Measurements from ENCODE around the gene VPS45.
"Not testable (repeated sequence)": the region's sequence is repeated elsewhere in the genome, so short reads cannot be mapped to it uniquely, and the experiment has no call there.

The VPS45 gene

GRCh38 chr1:150127868-150128267 is 60.3 kb downstream of the VPS45 start:
- DNase-seq (ENCODE audit: low read depth in 2 of 3, low spot score in 2 of 3): no peak

GRCh38 chr1:150132372-150132771 is 64.8 kb downstream of the VPS45 start:
- DNase-seq (ENCODE audit: low read depth in 2 of 3, low spot score in 2 of 3): no peak

GRCh38 chr1:150134537-150134936 is 67.0 kb downstream of the VPS45 start:
- no peak for DNase-seq (ENCODE audit: low read depth in 2 of 3, low spot score in 2 of 3)

GRCh38 chr1:150135400-150135799 is 67.8 kb downstream of the VPS45 start:
- not testable (repeated sequence) for DNase-seq (ENCODE audit: low read depth in 2 of 3, low spot score in 2 of 3)

- DNase-seq (ENCODE audit: low read depth in 2 of 3, low spot score in 2 of 3): no peak
Observed at GRCh38 chr1:150138044-150138443, 70.5 kb downstream of the VPS45 start.

- no peak for DNase-seq (ENCODE audit: low read depth in 2 of 3, low spot score in 2 of 3)
Observed at GRCh38 chr1:150141452-150141851, 73.9 kb downstream of the VPS45 start.

- DNase-seq (ENCODE audit: low read depth in 2 of 3, low spot score in 2 of 3): no peak
Observed at GRCh38 chr1:150142083-150142482, 74.5 kb downstream of the VPS45 start.

- no peak for DNase-seq (ENCODE audit: low read depth in 2 of 3, low spot score in 2 of 3)
Observed at GRCh38 chr1:150144606-150145005, 77.0 kb downstream of the VPS45 start.

- not testable (repeated sequence) for DNase-seq (ENCODE audit: low read depth in 2 of 3, low spot score in 2 of 3)
Observed at GRCh38 chr1:150146016-150146415, 78.4 kb downstream of the VPS45 start.

- no peak for DNase-seq (ENCODE audit: low read depth in 2 of 3, low spot score in 2 of 3)
Observed at GRCh38 chr1:150146849-150147542, 79.4 kb downstream of the VPS45 start.

- DNase-seq (ENCODE audit: low read depth in 2 of 3, low spot score in 2 of 3): no peak
Observed at GRCh38 chr1:150148837-150149270, 81.3 kb downstream of the VPS45 start.

GRCh38 chr1:150149271-150150132 is 81.9 kb downstream of the VPS45 start, which contains the start of gene PLEKHO1:
Gene PLEKHO1, plus strand, starts transcription at chr1:150149916. Its CDS starts 342 bp downstream, at chr1:150150258.
- DNase-seq (ENCODE audit: low read depth in 2 of 3, low spot score in 2 of 3): peak; percentile 43 to 51 (median 50)

- no peak for DNase-seq (ENCODE audit: low read depth in 2 of 3, low spot score in 2 of 3)
Observed at GRCh38 chr1:150150133-150151021, 82.8 kb downstream of the VPS45 start.

- no peak for DNase-seq (ENCODE audit: low read depth in 2 of 3, low spot score in 2 of 3)
Observed at GRCh38 chr1:150151291-150152181, 84.0 kb downstream of the VPS45 start.

- no peak for DNase-seq (ENCODE audit: low read depth in 2 of 3, low spot score in 2 of 3)
Observed at GRCh38 chr1:150152182-150152536, 84.6 kb downstream of the VPS45 start.

GRCh38 chr1:150152772-150153456 is 85.3 kb downstream of the VPS45 start:
- no peak for DNase-seq (ENCODE audit: low read depth in 2 of 3, low spot score in 2 of 3)

GRCh38 chr1:150154143-150154542 is 86.6 kb downstream of the VPS45 start:
- no peak for DNase-seq (ENCODE audit: low read depth in 2 of 3, low spot score in 2 of 3)

GRCh38 chr1:150155413-150156071 is 88.0 kb downstream of the VPS45 start:
- DNase-seq (ENCODE audit: low read depth in 2 of 3, low spot score in 2 of 3): no peak

Measured in activated CD8-positive, alpha-beta memory T cell treated with anti-CD3 and anti-CD28 coated beads for 48 hours (primary cell).